ENCODE measurements around the gene BBC3.
A peak's percentile ranks its signal among the peaks of the same experiment; 100 is the strongest.

The BBC3 gene

DNA sequence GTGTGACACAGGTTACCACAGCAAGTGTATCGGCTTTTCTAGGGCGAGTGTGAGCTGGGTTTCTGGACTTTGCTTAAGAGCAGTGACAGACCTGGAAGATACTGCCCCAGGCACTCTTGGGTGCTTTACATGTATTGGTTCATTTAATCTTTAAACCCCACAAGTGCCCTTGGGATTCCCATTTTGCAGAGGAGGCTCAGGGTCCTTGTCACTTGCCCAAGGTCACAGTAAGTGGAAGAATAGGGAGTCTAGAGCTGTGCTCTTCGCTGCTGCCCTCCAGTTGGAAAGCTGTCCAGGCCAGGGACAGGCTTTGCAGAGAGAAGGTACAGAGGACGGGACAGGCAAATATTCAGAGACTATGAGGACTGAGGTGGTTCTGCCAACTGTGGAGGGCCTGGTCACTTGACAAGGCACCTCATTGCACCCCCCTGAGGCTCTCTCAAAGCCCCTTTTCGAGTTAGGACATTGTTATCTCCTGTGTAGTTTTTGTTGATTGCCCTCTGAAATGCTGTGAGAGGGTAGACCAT is 42.4 kb downstream of the BBC3 start:
- no peak for DNase-seq

DNA sequence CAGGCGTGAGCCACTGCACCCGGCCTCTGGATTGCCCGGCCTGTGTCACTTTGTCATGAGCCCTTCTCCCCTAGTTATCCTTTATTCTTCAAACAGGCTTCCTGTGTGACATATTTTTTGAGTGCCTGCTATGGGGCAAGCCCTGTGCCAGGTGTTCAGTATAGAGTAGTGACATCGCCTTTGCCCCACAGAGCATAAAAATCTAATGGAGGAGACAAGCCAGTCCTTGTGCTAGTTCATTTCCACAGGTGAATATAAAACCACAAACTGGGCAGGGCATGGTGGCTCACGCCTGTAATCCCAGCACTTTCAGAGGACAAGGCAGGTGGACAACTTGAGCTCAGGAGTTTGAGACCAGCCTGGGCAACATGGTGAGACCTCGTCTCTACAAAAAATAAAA is 43.2 kb downstream of the BBC3 start:
- no peak for DNase-seq

GRCh38 chr19:47187335-47187655 is 43.7 kb downstream of the BBC3 start:
- no peak for DNase-seq

GRCh38 chr19:47186446-47187334 is 44.3 kb downstream of the BBC3 start:
- no peak for DNase-seq

DNA sequence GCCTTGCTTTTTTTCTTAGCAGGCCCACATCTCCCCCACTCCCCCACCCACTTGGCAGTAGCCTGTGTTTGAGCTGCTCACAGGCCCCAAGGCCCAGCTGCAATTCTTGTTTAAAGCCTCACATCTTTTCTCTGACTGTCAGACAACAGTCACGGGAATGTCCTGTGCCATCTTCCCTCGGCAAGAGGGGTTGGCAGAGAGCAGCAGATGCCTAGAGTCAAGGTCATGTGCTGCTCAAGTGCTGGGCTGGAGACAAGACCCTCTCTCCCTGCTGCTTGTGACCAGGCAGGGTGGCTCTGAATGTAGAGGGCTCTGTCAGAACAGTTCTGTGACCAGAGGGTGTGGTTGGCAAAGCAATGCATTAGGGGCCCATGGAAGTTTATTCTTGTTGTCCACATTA is 47.4 kb downstream of the BBC3 start:
- no peak for DNase-seq

DNA sequence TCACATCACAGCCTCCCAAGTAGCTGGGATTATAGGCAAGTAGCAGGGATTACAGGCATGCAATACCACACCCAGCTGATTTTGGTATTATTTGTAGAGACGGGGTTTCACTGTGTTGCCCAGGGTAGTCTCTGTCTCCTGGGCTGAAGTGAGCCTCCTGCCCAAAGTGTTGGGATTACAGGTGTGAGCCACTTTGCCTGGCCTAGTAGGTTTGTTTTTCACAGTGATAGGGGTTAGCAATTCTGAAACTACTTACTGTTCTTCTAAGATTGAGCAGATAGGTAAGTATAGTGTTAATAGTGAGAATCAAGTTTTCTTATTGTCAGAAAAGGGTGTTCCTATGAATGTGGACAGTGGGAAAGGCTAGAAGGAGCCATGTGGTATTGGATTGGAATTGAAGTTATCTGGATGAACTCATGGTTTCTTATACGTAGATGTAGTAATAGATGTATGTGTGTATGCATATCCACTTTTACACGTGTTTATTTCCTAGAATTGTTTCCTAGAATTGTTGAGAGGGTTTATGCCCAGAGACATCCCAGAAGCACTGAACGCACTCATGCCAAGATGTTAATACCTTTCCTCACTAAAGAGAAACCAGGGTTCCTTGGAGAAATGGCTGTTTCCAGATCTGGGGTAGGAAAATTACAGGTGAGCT is 51.2 kb downstream of the BBC3 start:
- no peak for DNase-seq

DNA sequence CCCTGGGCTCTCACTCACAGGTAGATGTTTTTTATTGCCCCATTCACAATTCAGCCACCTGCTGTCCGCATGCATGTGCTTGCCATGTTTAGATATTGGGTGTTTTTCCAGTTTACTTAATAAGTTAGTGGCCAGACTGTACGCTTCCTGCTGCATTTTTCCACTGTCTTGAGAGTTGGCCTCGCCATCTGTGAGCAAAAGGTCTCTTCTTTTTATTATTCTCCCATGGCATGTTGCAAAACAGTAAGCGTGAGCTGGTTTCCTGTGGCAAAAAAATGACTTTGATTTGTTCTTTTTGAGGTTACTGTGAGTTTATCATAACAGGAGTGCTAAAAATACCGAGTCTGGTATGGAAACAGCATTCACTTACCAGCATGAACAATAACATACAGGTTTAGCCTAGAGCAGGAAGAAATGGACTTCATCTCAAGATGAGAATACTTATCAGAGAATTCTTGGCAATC is 54.3 kb downstream of the BBC3 start:
- peak; percentile 71 for DNase-seq

DNA sequence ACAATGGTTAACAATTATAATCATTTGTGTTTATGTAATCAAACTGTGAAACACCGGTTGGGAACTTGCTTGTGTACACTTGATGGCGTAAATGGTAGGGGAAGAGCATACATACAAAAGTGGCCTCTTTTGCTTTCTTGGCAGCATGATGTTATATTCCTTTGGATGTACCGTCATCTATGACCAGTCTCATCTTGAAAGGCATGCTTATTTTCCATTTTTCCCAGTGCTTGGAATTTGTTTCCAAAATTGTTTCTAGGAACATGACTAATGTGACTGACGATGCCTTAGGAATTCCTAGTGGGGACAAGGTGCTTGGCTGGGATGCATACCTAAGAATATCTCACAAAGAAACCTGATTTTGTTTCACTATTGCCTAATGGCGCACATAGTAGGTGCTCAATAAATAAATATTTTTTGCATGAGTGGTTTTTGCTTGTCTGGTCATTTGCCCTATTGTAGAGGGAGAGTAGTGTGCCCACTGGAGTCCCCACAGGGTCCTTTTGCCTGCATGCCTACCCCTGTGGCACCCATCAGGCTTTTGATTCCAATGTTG is 54.9 kb downstream of the BBC3 start:
- DNase-seq, result peak; percentile 59

DNA sequence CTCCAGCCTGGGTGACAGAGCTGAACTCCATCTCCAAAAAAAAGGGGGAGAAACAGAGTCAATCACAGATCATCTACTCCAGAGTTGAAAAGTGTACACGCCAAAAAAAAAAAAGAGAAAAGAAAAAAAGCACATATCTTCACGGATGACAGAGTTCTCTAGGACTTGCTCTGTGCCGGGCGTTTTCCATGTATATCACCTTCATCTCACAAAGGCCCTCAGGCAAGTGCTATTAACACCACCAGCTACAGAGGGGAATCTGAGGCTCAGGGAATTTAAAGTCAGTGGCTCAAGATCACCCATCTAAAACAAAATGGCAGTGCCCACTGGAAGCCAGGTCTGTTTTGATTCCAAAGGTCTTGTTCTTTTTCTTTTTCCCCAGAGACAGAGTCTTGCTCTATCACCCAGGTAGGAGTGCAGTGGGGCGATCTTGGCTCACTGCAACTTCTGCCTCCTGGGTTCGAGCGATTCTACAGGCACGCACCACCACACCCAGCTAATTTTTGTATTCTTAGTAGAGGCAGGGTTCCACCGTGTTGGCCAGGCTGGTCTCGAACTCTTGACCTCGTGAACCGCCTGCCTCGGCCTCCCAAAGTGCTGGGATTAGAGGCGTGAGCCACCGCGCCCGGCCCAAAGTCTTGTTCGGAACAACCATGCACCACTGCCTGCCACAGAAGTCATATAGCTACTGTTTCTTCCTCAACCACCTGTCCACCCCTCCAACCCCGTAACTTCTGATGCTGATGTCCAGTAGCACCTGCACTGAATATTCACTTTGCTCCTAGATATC is 58.1 kb downstream of the BBC3 start:
- DNase-seq, result no peak

Data from EL (cell line).